ENCODE data around the gene PHGDH. TPM values are rescaled to one million over a fixed set of nuclear protein-coding genes. Genes with fewer than 3 reads are reported as not detected.

The PHGDH gene
- polyA plus RNA-seq, 4 donors = 1.3 to 205 (median 39.2) TPM

Other genes starting within 250 kb of the PHGDH start
- gene HSD3B1, start 204.7 kb upstream of the PHGDH start, polyA plus RNA-seq = 1 to 10 TPM in 1 of 4 donors, not detected in 3; 5.9 TPM
- gene ZNF697, start 63.7 kb upstream of the PHGDH start, polyA plus RNA-seq = 1 to 10 TPM; 1.3 to 8.2 (median 1.6) TPM
- gene HMGCS2, start 57.0 kb downstream of the PHGDH start, polyA plus RNA-seq = 10 to 100 TPM in 3 of 4 donors, 1 to 10 TPM in 1; 8.3 to 80.4 (median 25.4) TPM
- 1,000 to 10,000 TPM in 1 of 4 donors, 100 to 1,000 TPM in 3; 145 to 1,219 (median 254) TPM for gene REG4, start 99.5 kb downstream of the PHGDH start, polyA plus RNA-seq
- gene ADAM30, start 184.6 kb downstream of the PHGDH start, polyA plus RNA-seq = not detected

Data from small intestine (tissue), 4 donors.